ENCODE results near the gene LSG1. TPM values are rescaled to one million over a fixed set of nuclear protein-coding genes. Genes with fewer than 3 reads are reported as not detected.
A peak's percentile ranks its signal among the peaks of the same experiment; 100 is the strongest.

LSG1 gene

DNA sequence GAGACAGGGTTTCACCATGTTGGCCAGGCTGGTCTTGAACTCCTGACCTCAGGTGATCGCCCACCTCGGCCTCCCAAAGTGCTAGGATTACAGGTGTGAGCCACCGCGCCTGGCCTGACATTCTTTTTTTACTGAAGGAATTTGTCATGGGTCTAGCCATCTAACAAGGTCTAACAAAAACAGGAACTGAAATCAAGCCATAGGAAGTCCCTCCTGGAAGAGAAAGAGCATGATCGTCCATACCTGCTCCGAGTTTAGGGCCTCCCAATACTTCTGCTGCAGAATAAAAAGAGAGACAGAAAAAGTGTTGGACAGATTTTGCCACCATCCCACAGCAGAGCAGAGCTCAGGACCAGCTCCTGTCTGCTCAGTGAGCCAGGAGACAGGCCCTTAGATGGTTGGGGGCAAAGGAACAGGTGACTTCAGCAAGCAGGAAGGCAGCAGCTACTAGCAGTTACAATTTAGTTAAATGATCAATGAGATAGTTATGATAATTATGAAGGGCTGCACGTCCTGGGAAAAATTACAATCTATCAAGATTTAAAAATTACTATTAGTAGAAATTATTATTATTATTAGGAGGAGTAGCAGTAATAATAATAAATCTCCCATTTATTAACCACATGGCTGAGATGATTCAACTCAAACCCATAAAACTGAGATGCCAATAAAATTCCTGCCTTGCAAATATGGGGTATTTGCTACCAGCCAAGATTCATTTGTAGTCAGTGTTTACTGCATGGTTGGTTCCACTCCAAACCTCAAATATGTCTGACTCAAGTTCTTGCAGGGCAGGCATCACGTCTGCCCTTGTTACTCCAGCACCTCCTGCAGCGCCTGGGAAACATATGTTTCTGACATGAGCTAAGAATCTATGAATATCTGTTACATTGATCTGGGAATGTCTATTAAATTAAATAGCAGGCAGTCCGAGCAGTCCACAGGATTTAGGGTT is 78.9 kb downstream of the LSG1 start:
- no peak overlapping the region for H3K4me3 ChIP-seq (ENCODE audit: low read length)
- no peaks in the 10 kb centered on the region for H3K9me3 ChIP-seq (replicated peaks; ENCODE audit: low read length)
- peak overlapping the region; percentile 57 for H3K4me2 ChIP-seq (ENCODE audit: low read length)
- H3K9ac ChIP-seq (ENCODE audit: low read depth, low read length), result peak overlapping the region; percentile 70
- no peaks in the 10 kb centered on the region for H3K27me3 ChIP-seq (ENCODE audit: control insufficient read depth, insufficient read depth, low read length)
- H3K4me1 ChIP-seq (ENCODE audit: control insufficient read depth, insufficient read depth, low read length), result peaks cover 20% of the 10 kb centered on the region
- H3K36me3 ChIP-seq (ENCODE audit: insufficient read depth, low read length), result peaks cover 43% of the 10 kb centered on the region

Small RNA genes lying within 50 kb of the gene (small RNA-seq; reads per million reads assigned to genes)
- gene AC046143.2, result not detected

Data from skeletal muscle satellite cell (primary cell).